GM18511 (cell line): ENCODE results near the gene SCGN.

Experiments used
- ATAC-seq: cut with Tn5 transposase; IDR thresholded peaks from one replicate; pipeline ENCODE4 v1.9.1; 2021; ENCODE audit warnings: mild to moderate bottlenecking, moderate library complexity; ENCODE audit not compliant: unreplicated experiment

SCGN gene

GRCh38 chr6:25652007-25652515 is at the start of gene SCGN:
SCGN (plus strand) TSS chr6:25652215; CDS start chr6:25652404, 189 bp downstream.
- no peak for ATAC-seq

- no peak for ATAC-seq
Measured at GRCh38 chr6:25602674-25602982, 49.4 kb upstream of the SCGN start.

- no peak for ATAC-seq
Measured at GRCh38 chr6:25603251-25603650, 48.8 kb upstream of the SCGN start.

GRCh38 chr6:25606151-25606550 is 45.9 kb upstream of the SCGN start:
- no peak for ATAC-seq

- ATAC-seq = no peak
Measured at GRCh38 chr6:25608558-25609174, 43.3 kb upstream of the SCGN start.

- ATAC-seq = no peak
Measured at GRCh38 chr6:25612666-25613065, 39.3 kb upstream of the SCGN start.

- no peak for ATAC-seq
Measured at GRCh38 chr6:25613415-25613814, 38.6 kb upstream of the SCGN start.

GRCh38 chr6:25614052-25614451 is 38.0 kb upstream of the SCGN start:
- ATAC-seq = no peak

GRCh38 chr6:25615471-25615870 is 36.5 kb upstream of the SCGN start:
- no peak for ATAC-seq

GRCh38 chr6:25617997-25618396 is 34.0 kb upstream of the SCGN start:
- no peak for ATAC-seq

- ATAC-seq = no peak
Measured at GRCh38 chr6:25619217-25619616, 32.8 kb upstream of the SCGN start.

GRCh38 chr6:25620391-25620790 is 31.6 kb upstream of the SCGN start:
- no peak for ATAC-seq

- ATAC-seq = no peak
Measured at GRCh38 chr6:25623065-25623464, 28.9 kb upstream of the SCGN start.

- no peak for ATAC-seq
Measured at GRCh38 chr6:25623879-25624278, 28.1 kb upstream of the SCGN start.

- ATAC-seq = no peak
Measured at GRCh38 chr6:25627001-25627400, 25.0 kb upstream of the SCGN start.

GRCh38 chr6:25628471-25629197 is 23.4 kb upstream of the SCGN start:
- no peak for ATAC-seq

- no peak for ATAC-seq
Measured at GRCh38 chr6:25629198-25629576, 22.8 kb upstream of the SCGN start.

- ATAC-seq = no peak
Measured at GRCh38 chr6:25630508-25631278, 21.3 kb upstream of the SCGN start.

- no peak for ATAC-seq
Measured at GRCh38 chr6:25635886-25636317, 16.1 kb upstream of the SCGN start.

- no peak for ATAC-seq
Measured at GRCh38 chr6:25637211-25637610, 14.8 kb upstream of the SCGN start.

GRCh38 chr6:25637960-25638434 is 14.0 kb upstream of the SCGN start:
- no peak for ATAC-seq

- no peak for ATAC-seq
Measured at GRCh38 chr6:25639653-25640052, 12.4 kb upstream of the SCGN start.
